IPS-18c (cell line): ENCODE results near the gene MMRN1.

ENCODE experiments used
- H3K4me3 ChIP-seq: 2 replicates; pipeline ENCODE4 v1.7.0; 2013; ENCODE audit warnings: low read depth, mild to moderate bottlenecking, low read length, moderate library complexity; ENCODE audit not compliant: insufficient read depth
- H3K9me3 ChIP-seq: one replicate; pipeline ENCODE4 v1.6.1; 2013; ENCODE audit warnings: mild to moderate bottlenecking, low read length, moderate library complexity; ENCODE audit not compliant: control insufficient read depth, insufficient read depth

The MMRN1 gene

GRCh38 chr4:89954906-89955695 is 60.4 kb downstream of the MMRN1 start:
- no peaks in the 10 kb centered on the region for H3K9me3 ChIP-seq
- H3K4me3 ChIP-seq: no peak overlapping the region

DNA sequence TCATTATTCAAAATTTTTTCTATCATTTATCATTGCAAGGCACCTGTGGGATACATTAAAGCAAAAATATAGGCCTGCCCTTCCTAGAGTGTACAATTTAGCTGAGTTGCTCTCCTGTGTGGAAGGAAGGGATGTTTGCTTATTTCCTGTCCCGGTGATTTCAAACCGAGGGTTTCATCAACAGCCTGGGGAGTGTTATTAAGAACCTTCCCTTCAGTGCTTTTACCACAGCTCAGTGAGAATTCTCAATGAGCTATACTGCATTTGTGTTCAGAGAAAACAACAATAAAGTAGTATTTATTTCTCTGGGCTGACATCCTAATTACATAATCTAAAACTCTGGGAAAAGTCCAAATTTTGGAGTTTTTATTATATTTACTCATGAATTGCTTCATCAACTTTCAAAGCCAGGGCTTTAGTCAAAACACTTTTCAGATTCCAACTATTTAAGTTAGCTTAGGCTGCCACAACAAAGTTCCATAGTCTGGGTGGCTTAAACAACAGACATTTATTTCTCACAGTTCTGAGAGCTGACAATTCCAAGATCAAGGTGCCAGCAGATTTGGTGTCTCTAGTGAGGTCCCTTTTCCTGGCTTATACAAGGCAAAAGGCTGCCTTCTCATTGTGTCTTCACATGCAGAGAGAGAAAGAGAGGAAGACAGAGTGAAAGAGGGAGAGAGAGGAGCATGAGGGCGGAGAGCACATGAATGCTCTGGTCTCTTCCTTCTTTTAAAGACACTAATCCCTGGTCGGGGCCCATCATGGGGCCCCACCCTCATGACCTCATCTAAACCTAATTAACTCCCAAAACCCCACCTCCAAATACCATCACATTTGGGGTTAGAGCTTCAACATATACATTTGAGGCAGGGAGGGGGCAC is 62.6 kb downstream of the MMRN1 start:
- Histone ChIP-seq H3K9me3 (no peaks in the 10 kb centered on the region), H3K4me3 (no peak overlapping the region)

GRCh38 chr4:89981789-89982334 is 87.2 kb downstream of the MMRN1 start:
- Histone ChIP-seq H3K9me3 (no peaks in the 10 kb centered on the region), H3K4me3 (no peak overlapping the region)

DNA sequence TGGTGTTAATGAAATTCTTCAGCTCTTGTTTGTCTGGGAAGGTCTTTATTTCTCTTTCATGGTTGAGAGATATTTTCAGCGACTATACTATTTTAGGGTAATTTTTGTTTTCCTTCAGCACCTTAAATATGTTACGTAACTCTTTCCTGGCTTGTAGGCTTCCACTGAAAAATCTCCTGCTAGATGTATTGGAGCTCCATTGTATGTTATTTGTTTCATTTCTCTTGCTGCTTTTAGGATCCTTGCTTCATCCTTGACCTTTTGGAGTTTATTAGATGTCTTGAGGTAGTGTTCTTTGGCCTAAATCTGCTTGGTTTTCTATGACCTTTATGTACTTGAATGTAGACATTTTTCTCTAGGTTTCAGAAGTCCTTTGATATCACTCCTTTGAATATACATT is 93.6 kb downstream of the MMRN1 start:
- no peak overlapping the region for H3K4me3 ChIP-seq
- peaks cover 2% of the 10 kb centered on the region for H3K9me3 ChIP-seq

DNA sequence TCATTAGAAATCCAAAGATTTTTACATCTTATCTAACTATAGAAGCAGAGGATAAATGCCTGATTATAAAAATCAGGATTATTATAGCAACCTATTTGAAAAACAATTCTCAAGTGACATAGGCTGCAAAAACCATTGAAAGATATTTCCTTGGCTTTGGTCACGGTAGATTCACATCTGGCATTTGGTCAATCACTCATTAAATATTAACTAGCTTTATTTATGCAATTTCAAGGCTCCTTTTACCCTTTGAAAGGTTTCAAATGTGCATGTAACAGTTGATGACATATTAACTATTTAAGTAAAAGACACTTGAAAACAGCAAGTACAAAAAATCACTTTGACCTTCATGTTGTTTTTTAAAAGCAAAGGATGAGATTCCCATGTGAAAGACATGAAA is 98.1 kb downstream of the MMRN1 start:
- Histone ChIP-seq H3K9me3 (peaks cover 2% of the 10 kb centered on the region), H3K4me3 (no peak overlapping the region)

DNA sequence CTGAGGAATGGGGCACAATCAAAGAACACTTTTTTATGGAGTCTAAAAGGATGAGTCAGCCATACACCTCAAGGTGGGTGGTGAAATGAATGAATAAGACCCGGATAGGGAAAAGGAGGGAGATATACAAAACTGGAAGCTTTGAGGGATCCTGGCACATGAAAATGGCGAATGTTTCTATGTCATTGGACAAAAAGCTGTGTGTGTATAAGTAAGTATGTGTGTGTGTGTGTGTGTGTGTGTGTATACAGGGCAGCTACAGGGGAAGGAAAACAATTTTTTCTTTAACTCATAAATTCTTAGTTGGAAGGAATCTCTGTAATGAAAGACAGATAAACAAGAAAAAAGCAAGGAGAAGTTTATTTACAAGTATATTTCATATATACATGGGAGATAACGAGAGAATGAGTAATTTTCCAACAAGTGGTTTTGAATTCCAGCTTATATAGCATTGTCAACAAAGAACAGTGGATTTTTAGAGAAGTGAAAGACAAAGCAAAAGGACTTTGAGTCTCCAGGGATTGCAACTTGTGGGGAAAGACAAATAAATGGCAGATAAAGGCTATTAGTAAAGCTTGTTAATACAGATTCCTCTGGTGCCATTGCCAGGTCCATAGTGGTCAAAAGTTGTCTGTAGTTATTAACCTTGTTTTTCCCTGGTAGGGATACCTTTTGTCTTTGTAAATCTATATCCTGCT is 99.7 kb downstream of the MMRN1 start:
- Histone ChIP-seq H3K9me3 (peaks cover 2% of the 10 kb centered on the region), H3K4me3 (no peak overlapping the region)

- Histone ChIP-seq H3K4me3 (no peak overlapping the region), H3K9me3 (peaks cover 2% of the 10 kb centered on the region)
Measured at GRCh38 chr4:89995006-89995405, 100.4 kb downstream of the MMRN1 start.

GRCh38 chr4:89995814-89996213 is 101.2 kb downstream of the MMRN1 start:
- Histone ChIP-seq H3K4me3 (no peak overlapping the region), H3K9me3 (no peaks in the 10 kb centered on the region)

- H3K4me3 ChIP-seq: no peak overlapping the region
- no peaks in the 10 kb centered on the region for H3K9me3 ChIP-seq
Measured at GRCh38 chr4:89997171-89997704, 102.6 kb downstream of the MMRN1 start.

DNA sequence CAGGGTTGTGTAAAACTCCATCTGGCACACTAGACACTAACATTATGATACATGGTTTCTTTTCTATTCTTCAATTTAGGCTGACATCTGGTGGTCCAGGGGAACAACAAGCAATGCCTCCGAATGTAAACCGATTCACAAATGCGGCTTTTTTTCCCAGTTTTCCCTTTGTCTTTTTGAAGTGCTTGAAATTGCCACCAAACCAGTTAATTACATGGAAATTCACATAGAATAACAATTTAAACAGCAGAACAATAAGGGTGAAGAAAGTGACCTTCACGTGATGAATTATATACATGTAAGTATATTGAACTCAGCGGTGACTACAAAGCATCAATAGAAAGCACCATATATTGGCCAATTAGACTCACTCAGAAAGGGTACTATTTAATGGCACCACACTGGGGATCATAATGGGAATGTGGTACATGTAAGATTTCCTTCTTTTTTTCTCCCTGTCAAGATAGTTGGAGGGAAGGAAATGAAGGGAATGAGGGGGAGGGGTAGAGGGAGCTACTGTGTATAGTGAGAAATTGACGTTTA is 103.9 kb downstream of the MMRN1 start:
- H3K9me3 ChIP-seq: no peaks in the 10 kb centered on the region

DNA sequence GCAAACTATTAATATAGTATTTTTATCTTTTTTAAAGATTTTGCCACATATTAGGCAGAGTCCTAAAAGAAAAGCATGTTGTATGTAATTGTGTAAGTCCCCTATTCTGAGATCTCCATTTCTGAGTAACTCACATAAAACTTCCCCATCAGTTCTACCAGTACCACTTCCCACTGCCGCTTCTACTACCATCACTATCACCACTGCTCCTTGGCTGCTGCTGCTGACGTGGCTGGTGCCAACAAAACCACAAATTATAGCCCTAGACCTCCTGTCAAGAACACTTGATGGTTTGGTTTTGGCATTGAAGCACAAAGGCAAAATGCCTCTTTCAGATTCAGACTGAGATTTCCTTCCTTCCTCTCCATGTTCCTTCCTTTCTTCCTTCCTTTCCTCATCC is 106.4 kb downstream of the MMRN1 start:
- Histone ChIP-seq H3K9me3 (no peaks in the 10 kb centered on the region), H3K4me3 (no peak overlapping the region)

More for the DNA sequence above, 103.9 kb downstream of the MMRN1 start:
- no peak overlapping the region for H3K4me3 ChIP-seq

- Histone ChIP-seq H3K4me3 (no peak overlapping the region), H3K9me3 (no peaks in the 10 kb centered on the region)
Measured at GRCh38 chr4:90002441-90003062, 107.9 kb downstream of the MMRN1 start.
